HepG2 (cell line): ENCODE measurements around the gene CCDC69. TPM values are rescaled to one million over a fixed set of nuclear protein-coding genes. Genes with fewer than 3 reads are reported as not detected.

ENCODE experiments used
- BRD4 ChIP-seq: sonication (generic); formaldehyde crosslinking; IDR thresholded peaks from 2 replicates; pipeline ENCODE4 v1.4.0; 2020; ENCODE audit warnings: missing genetic modification reagents
- DMAP1 ChIP-seq: IDR thresholded peaks from 2 replicates; pipeline ENCODE4 v1.6.1; 2016
- EED ChIP-seq: sonication (generic); formaldehyde crosslinking; IDR thresholded peaks from 2 replicates; pipeline ENCODE4 v1.5.0; 2020; ENCODE audit warnings: mild to moderate bottlenecking, missing genetic modification reagents
- ELF3 ChIP-seq: IDR thresholded peaks from 2 replicates; pipeline ENCODE4 v1.6.1; 2016; ENCODE audit warnings: missing genetic modification reagents, missing compliant biosample characterization
- GABPB1 ChIP-seq: IDR thresholded peaks from 2 replicates; pipeline ENCODE4 v1.6.1; 2016; ENCODE audit warnings: mild to moderate bottlenecking, missing genetic modification reagents, moderate library complexity, missing compliant biosample characterization
- GATA4 ChIP-seq: sonication (generic); IDR thresholded peaks from 2 replicates; pipeline ENCODE4 v1.6.1; 2016; ENCODE audit warnings: antibody characterized with exemption, low read depth, borderline replicate concordance
- HINFP ChIP-seq: sonication (generic); formaldehyde crosslinking; IDR thresholded peaks from 2 replicates; pipeline ENCODE4 v1.4.0; 2020; ENCODE audit warnings: low read depth, mild to moderate bottlenecking, missing genetic modification reagents
- HOXA7 ChIP-seq: sonication (generic); formaldehyde crosslinking; IDR thresholded peaks from 2 replicates; pipeline ENCODE4 v1.8.1; 2022; ENCODE audit warnings: mild to moderate bottlenecking, missing genetic modification reagents, moderate library complexity
- IRF9 ChIP-seq: sonication (generic); formaldehyde crosslinking; IDR thresholded peaks from 2 replicates; pipeline ENCODE4 v1.8.0; 2022; ENCODE audit warnings: missing genetic modification reagents, mild to moderate bottlenecking, borderline replicate concordance
- KAT8 ChIP-seq: IDR thresholded peaks from 2 replicates; pipeline ENCODE4 v1.6.1; 2016; ENCODE audit warnings: missing genetic modification reagents, missing compliant biosample characterization
- MATR3 ChIP-seq: sonication (generic); formaldehyde crosslinking; IDR thresholded peaks from 2 replicates; pipeline ENCODE4 v1.4.0; 2020; ENCODE audit warnings: missing genetic modification reagents
- MTA1 ChIP-seq: sonication (generic); formaldehyde crosslinking; IDR thresholded peaks from 2 replicates; pipeline ENCODE4 v1.4.0; 2020; ENCODE audit warnings: missing genetic modification reagents, mild to moderate bottlenecking, borderline replicate concordance
- NCOA2 ChIP-seq: sonication (generic); formaldehyde crosslinking; IDR thresholded peaks from 2 replicates; pipeline ENCODE4 v1.8.0; 2022; ENCODE audit warnings: inconsistent platforms
- NONO ChIP-seq, 2 experiments: fragments of 450-650 bp in 1 of 2; sonication (generic) in 1 of 2; formaldehyde crosslinking in 1 of 2; IDR thresholded peaks in 1 of 2; conservative IDR thresholded peaks in 1 of 2; 2 replicates each; pipeline versions ENCODE4 v1.6.1 to v1.8.0; 2017 to 2022; ENCODE audit warnings: mild to moderate bottlenecking in 1 of 2, missing genetic modification reagents in 1 of 2, moderate library complexity in 1 of 2
- PHF8 ChIP-seq: sonication (generic); formaldehyde crosslinking; IDR thresholded peaks from 2 replicates; pipeline ENCODE4 v1.5.0; 2020; ENCODE audit warnings: missing genetic modification reagents
- SAP130 ChIP-seq: IDR thresholded peaks from 2 replicates; pipeline ENCODE4 v1.6.1; 2016; ENCODE audit warnings: low read depth
- SPEN ChIP-seq: sonication (generic); formaldehyde crosslinking; IDR thresholded peaks from 2 replicates; pipeline ENCODE4 v1.5.1; 2020; ENCODE audit warnings: low read depth, mild to moderate bottlenecking, missing genetic modification reagents
- U2AF2 ChIP-seq: fragments of 200-400 bp; formaldehyde crosslinking; IDR thresholded peaks from 2 replicates; pipeline ENCODE4 v1.6.1; 2017; ENCODE audit warnings: low read depth, mild to moderate bottlenecking, low read length
- ZBTB43 ChIP-seq: sonication (generic); formaldehyde crosslinking; conservative IDR thresholded peaks from 2 replicates; pipeline ENCODE4 v1.4.0; 2020; ENCODE audit warnings: missing genetic modification reagents
- ZNF253 ChIP-seq: sonication (generic); formaldehyde crosslinking; IDR thresholded peaks from 2 replicates; pipeline ENCODE4 v1.8.0; 2022; ENCODE audit warnings: mild to moderate bottlenecking, missing genetic modification reagents, borderline replicate concordance
- ZNF280B ChIP-seq: sonication (generic); formaldehyde crosslinking; IDR thresholded peaks from 2 replicates; pipeline ENCODE4 v1.5.0; 2020; ENCODE audit warnings: missing genetic modification reagents, mild to moderate bottlenecking, borderline replicate concordance
- ZNF282 ChIP-seq: fragments of 450-650 bp; IDR thresholded peaks from 2 replicates; pipeline ENCODE4 v1.6.1; 2018; ENCODE audit not compliant: partially characterized antibody
- ZNF333 ChIP-seq: sonication (generic); formaldehyde crosslinking; IDR thresholded peaks from 2 replicates; pipeline ENCODE4 v1.4.0; 2020; ENCODE audit warnings: mild to moderate bottlenecking, missing genetic modification reagents, borderline replicate concordance
- ZNF782 ChIP-seq: sonication (generic); formaldehyde crosslinking; IDR thresholded peaks from 2 replicates; pipeline ENCODE4 v1.4.0; 2020; ENCODE audit warnings: missing genetic modification reagents, mild to moderate bottlenecking, borderline replicate concordance
- polyA plus RNA-seq, 8 experiments: library from polyadenylated mRNA; depleted of rRNA in 3 of 8; stranded (reverse) in 7 of 8; unstranded in 1 of 8; fragments of >200 nt; fragmentation: Illumina TruSeq in 4 of 8; extraction: Trizol in 4 of 8; gene quantifications; 2 replicates each; pipeline versions ENCODE4 v1.2.1 to v1.2.3, GENCODE V29; 2011 to 2016; ENCODE audit warnings: low read depth in 4 of 8, missing spikeins in 1 of 8, mixed read lengths in 1 of 8; ENCODE audit not compliant: insufficient read depth in 1 of 8
- total RNA-seq, 5 experiments: library from RNA; depleted of rRNA; stranded (reverse); fragments of >200 nt; fragmentation: Illumina TruSeq; extraction: Trizol; gene quantifications; 2 replicates each; pipeline ENCODE4 v1.2.3, GENCODE V29; 2016; ENCODE audit warnings: low read depth in 1 of 5

The CCDC69 gene
- total and polyA plus RNA-seq, 2 of the 13 experiments (the other 11 are each of a cell fraction or from before 2014, with no cell fraction given): 12.2 to 45.2 TPM

- TF ChIP-seq MTA1 (CRISPR knock-in tag): peak; percentile 39; the same call in 1 of the 2 replicates
- TF ChIP-seq ZNF282: no peak
- TF ChIP-seq HINFP (CRISPR knock-in tag): no peak
- TF ChIP-seq ZNF253 (CRISPR knock-in tag): no peak
- TF ChIP-seq DMAP1 (CRISPR knock-in tag): no peak
- peak; percentile 69 for TF ChIP-seq PHF8 (CRISPR knock-in tag)
- TF ChIP-seq BRD4: no peak
- TF ChIP-seq MATR3: no peak
- TF ChIP-seq SPEN: 0 out of 2 replicates have a peak, but pooled peaks have one; percentile 44
- TF ChIP-seq KAT8 (CRISPR knock-in tag): peak; percentile 44; the same call in 1 of the 2 replicates
- TF ChIP-seq HOXA7 (CRISPR knock-in tag): no peak
- no peak for TF ChIP-seq ZNF333 (CRISPR knock-in tag)
- TF ChIP-seq GATA4: 0 out of 2 replicates have a peak, but pooled peaks have one; percentile 10
- TF ChIP-seq ELF3 (CRISPR knock-in tag): 0 out of 2 replicates have a peak, but pooled peaks have one; percentile 47
- peak; percentile 54 for TF ChIP-seq SAP130
- TF ChIP-seq ZNF782: peak; percentile 63; the same call in 1 of the 2 replicates
- no peak for TF ChIP-seq EED (CRISPR knock-in tag)
- no peak for TF ChIP-seq NONO (IDR thresholded peaks at IDR 0.05)
- TF ChIP-seq NONO (CRISPR knock-in tag; conservative IDR thresholded peaks at IDR 0.05): 0 out of 2 replicates have a peak, but pooled peaks have one; percentile 41
- TF ChIP-seq IRF9: no peak
- 0 out of 2 replicates have a peak, but pooled peaks have one; percentile 0 for TF ChIP-seq NCOA2 (CRISPR knock-in tag)
- peak; percentile 19; the same call in 1 of the 2 replicates for TF ChIP-seq ZNF280B (CRISPR knock-in tag)
- TF ChIP-seq U2AF2: no peak
- peak; percentile 61; the same call in 1 of the 2 replicates for TF ChIP-seq GABPB1 (CRISPR knock-in tag)
- TF ChIP-seq ZBTB43: no peak
These were observed at the start of gene CCDC69 (continued) for GRCh38 chr5:151223447-151224264.
